Measurements from ENCODE around the gene FAM227B.
"Not testable (repeated sequence)": the region's sequence is repeated elsewhere in the genome, so short reads cannot be mapped to it uniquely, and the experiment has no call there.

The FAM227B gene

DNA sequence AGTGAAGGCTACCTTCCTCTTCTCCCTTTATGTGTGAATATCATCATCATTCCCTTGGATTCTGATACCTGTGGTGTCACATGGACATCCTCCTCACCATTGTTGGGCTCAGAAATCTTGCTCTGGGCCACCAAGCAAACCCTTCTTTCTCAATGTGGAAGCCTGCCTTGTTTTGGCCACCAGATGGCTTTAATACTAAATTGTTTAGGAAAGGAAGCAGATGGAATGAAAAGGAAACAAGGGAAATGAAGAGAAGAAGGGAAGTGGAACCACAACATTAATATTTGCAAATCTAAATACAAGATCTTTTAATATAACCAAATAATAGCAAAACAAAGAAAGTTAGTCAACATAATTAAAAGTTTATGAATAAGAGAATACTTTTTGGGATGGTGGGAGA lies 14.0 kb downstream of the FAM227B start:
- no peak for DNase-seq

DNA sequence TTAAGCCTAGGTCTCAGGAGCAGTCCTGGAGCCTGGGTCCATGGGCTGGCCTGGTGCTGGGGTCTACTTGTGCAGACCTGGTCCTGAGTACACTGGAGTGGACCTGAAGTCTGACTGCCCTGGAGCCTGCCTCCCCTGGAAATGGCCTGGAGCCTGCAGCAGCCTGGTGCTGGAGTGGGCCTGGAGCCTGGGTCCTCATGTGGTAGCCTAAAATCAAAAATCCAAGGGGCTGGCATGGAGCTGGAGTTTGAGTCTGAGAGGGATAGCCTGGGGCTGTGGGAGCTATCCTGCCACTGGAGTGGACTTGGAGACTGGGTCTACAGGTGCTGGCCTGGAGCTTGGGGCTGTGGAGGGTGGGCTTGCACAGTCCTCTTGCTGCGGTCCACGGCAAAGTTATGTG lies 15.0 kb downstream of the FAM227B start:
- DNase-seq, result no peak

DNA sequence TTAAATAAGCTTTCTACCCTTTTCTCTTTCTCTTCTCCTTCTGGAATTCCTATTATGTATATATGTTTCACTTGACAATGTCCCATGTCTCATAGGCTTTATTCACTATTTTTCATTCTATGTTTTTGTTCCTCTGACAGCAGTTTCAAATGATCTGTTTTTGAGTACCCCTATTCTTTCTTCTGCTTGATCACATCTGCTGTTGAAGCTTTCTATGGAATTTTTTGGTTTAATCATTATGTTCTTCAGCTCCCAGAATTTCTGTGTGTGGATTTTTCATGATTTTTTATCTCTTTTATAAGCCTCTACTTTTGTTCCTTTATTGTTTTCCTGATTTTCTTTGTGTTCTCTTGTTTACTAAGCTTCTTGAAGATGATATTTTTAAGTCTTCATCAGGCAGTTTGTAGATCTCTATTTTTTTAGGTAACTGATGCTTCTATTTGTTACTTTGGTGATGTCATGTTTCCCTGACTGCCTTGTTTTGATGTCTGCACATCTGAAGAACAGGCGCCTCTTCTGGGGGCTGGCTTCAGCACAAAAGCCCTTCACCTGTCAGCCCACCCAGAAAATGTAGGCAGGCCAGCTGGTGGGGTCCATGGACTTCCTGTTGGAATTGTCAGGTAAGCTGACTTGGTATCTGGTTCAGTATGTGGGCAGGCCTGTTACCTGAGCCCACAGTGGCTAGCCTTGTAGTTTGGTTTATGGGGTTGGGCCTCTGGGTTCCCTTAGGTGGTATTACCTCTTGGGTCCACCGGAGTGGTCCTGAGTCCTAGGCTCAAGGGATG lies 15.8 kb downstream of the FAM227B start:
- no peak for DNase-seq

DNA sequence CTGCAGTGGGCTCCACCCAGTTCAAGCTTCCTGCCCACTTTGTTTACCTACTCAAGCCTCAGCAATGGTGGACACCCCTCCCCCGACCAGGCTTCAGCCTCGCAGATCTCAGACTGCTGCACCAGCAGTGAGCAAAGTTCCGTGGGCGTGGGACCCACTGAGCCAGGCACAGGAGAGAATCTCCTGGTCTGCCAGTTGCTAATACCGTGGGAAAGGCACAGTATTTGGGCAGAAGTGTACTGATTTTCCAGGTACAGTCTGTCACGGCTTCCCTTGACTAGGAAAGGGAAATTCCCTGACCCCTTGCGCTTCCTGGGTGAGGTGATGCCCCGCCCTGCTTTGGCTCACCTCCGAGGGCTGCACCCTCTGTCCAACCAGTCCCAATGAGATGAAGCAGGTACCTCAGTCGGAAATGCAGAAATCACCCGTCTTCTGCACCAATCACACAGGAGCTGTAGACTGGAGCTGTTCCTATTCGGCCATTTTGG lies 27.7 kb downstream of the FAM227B start:
- DNase-seq, result not testable (repeated sequence)

DNA sequence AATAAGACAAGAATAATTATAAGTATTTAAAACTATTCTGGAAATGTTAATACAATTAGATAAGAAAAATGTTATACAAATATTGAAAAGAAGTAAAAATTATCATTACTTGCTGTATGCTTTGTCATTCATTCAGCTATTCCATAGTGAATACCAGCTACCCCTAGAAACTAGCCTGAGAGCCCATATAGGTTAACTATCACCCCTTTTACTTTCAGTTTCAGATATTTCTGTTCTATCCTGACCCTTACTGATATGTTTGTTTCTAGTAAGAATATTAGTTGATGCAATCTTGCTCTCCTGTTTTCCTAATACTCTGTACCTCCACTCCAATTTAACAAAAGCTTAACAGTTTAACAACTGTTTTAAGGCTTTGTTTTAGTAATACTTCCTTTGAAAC lies 31.6 kb downstream of the FAM227B start:
- DNase-seq, result no peak

DNA sequence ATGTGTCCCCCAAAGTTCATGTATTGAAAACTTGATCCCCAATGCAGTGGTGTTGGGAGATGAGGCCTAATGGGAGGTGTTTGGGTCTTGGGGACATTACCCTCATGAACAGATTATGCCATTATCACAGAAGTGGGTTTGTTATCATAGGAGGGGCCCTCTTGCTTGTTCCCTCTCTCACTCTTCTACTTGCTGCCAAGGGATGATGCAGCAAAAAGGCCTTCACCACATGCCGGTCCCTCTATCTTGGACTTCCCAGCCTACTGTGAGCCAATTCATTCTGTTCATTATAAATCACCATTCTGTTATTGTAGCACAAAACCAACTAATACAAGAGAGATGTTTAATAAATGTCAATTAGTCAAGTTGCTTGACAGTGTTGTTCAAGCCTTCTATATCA lies 47.2 kb downstream of the FAM227B start:
- DNase-seq, result no peak

DNA sequence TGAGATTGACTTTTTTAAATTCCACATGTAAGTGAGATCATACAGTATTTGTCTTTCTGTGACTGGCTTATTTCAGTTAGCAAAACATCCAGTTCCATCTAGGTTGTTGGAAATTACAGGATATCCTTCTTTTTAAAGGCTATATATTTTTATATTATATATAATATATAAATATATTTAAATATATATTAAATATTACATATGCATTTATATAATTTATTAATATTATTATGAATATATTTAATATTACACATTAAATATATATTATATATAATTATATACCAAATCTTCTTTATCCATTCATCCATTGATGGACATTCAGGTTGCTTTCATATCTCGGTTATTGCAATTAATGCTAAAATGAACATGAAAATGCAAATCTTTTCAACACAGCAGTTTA lies 49.9 kb downstream of the FAM227B start:
- no peak for DNase-seq

DNA sequence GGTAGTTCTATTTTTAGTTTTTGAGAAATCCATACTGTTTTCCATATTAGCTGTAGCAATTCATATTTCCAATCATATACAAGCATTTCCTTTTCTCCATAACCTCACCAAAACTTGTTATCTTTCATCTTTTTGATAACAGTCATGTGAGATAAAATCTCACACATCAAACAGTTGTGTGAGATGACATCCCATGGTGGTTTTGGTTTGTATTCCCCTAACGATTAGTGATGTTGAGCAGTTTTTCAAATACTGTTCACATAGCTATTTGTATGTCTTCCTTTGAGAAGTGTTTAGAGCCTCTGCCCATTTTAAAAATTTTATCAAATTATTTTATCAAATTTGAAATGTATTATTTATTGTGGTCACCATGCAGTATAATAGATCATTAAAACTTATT lies 50.4 kb downstream of the FAM227B start:
- no peak for DNase-seq

DNA sequence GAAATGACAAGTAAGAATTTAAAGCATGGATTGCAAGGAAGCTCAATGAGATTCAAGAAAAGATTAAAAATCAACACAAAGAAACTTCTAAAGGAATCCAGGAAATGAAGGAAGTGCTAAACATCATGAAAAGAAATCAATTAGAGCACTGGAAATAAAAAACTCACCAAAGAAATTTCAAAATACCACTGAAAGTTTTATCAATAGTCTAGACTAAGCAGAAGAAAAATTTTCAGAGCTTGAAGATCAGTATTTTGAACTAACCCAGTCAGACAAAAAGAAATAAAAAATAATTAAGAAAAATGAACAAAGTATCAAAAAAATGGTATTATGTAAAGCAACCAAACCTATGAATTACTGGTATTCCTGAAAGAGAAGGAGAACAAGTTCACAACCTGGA lies 60.6 kb downstream of the FAM227B start:
- DNase-seq, result no peak

DNA sequence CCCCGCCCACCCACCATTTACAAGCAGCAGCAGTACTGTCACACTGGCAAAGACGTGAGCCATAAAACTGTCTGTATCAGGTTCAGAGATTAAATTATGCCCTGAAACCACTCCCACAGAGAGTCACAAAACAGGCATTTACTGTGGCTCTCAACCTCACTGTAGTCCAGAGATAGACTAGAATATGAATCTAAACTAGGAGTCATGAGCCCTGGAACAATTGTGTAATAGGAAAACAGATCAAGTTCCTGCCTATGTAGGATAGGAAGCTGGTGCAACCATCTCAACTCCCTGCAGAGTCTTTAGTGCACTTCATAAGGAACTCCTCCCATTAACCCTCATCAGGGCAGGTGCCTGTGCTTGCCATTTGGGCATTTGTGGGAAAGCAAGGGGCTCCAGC lies 61.7 kb downstream of the FAM227B start:
- DNase-seq, result no peak

DNA sequence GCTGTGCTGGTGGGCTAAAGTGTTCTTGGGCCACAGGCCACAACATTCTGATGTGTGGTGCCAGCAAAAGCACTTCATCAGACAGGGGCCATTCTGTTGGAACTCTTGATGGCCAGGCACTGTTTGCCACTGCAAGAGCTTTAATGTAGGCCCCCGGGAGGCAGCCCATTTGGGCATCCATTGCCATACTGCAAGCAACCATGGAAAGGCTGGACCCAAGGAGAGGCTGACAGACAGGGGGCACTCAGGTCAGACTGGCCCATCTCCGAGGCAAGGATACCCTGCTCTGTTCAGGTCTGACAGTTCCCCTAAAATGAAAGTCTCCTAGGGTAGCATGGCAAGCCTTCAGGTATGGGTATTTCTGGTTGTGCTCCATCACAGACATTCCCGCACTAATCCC lies 64.2 kb downstream of the FAM227B start:
- DNase-seq, result no peak

DNA sequence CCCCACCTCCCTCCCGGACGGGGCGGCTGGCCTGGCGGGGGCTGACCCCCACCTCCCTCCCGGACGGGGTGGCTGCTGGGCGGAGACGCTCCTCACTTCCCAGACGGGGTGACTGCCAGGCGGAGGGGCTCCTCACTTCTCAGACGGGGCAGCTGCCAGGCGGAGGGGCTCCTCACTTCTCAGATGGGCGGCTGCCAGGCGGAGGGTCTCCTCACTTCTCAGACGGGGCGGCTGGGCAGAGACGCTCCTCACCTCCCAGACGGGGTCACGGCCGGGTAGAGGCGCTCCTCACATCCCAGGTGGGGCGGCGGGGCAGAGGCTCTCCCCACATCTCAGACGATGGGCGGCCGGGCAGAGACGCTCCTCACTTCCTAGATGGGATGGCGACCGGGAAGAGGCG lies 70.3 kb downstream of the FAM227B start:
- not testable (repeated sequence) for DNase-seq

DNA sequence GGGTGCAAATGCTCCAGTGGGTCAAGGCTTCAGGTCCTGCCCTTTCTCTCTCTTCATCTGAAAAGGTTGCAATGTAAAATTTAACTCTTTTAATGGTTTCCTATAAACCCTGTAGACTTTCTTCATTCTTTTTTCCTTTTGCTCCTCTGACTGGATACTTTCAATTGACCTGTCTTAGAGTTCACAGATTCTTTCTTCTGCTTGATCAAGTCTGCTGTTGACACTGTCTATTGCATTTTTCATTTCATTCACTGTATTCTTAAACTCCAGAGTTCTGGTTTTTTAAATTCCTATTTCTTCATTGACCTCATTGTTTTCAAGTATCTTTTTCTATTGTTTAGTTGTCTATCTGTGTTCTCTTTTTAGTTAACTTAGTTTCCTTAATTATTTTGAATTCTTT lies 82.1 kb downstream of the FAM227B start:
- DNase-seq, result no peak

DNA sequence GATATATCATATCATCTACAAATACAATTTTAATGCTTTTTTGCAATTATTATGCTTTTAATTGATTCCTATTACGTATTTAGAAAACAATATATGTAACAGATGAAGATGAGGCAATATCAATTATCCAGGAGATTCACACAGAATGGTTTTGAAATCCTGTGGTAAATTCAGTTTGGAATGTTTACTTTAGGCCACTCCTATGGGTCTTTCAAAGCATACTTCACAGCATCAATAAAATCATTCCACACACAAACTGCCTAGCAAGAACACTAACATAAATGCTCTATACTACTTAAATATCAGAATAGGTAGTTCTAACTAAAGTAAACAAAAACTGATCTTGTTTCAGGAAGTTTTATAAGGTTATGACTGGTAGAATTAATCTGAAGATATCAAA lies 90.5 kb downstream of the FAM227B start:
- no peak for DNase-seq

DNA sequence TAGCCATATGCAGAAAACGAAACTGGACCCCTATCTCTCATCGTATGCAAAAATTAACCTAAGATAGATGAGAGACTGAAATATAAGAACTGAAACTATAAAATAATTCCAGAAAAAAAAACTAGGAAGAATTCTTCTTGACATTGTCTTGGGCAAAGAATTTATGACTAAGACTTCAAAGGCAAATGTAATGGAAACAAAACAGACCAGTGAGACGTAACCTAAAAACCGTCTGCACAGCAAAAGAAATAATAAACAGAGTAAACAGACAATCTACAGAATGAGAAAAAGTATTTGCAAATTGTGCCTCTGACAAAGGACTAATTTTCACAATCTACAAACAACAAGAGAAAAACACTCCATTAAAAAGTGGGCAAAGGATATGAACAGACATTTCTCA lies 92.3 kb downstream of the FAM227B start:
- no peak for DNase-seq

DNA sequence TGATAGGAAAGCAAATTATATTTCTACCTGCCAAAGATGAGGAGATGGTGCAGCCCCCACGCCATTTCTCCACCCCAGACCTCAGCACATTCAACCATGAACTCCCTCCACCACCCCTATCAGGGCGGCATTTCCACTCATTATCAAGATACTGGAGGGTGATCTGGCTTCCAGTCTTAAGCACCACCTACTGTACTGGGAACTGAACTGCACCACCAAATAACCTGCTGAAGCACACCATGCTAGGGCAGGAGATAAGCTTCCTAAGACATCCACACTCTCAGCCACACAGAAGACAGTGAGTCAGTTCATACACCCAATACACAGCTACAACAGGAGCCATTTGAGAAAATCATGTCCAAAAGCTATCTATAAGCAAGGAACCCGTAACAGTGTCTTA lies 98.8 kb downstream of the FAM227B start:
- DNase-seq, result no peak

DNA sequence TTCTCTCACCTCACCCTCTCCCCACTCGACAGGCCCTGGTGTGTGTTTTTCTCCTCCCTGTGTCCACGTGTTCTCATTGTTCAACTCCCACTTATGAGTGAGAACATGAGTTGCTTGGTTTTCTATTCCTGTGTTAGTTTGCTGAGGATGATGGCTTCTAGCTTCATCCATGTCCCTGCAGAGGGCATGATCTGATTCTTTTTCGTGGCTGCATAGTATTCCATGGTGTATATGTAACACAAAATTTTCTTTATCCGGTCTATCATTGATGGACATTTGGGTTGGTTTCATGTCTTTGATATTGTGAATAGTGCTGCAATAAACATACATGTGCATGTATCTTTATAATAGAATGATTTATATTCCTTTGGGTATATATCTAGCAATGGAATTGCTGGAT lies 107.9 kb downstream of the FAM227B start:
- DNase-seq, result not testable (repeated sequence)

DNA sequence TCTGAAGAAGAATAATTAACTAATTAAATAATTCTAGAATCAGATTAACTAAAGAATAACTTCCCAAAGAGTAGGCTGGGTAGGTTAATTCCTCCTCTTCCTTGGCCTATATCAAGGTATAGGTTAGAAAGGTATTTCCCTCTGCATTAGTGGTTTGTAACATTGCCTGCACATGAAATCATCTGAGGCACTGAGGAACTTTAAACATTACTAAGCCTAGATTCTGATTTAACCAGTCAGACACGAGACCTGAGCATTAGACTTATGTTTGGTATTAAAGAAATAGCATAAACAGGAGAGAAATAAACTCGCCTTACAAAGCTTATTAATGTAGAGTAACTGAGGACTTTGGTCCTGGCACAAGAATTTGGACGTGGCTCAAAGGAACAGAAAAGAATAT lies 113.4 kb downstream of the FAM227B start:
- no peak for DNase-seq

DNA sequence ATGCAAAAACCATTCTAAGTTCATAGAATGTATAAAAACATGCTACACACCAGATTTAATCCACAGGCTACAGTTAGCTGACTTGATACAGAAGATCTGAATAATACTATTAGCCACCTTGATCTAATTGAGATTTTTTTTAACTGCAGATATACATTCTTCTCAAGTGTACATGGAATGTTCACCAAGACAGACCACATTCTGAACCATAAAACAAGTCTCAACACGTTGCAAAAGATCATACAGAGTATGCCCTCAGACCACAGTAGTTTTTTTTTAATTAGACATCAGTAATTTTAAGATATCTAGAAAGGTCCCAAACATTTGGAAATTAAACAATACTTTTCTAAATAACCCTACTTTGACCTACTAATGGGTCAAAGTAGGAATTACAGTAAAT lies 114.3 kb downstream of the FAM227B start:
- DNase-seq, result no peak

DNA sequence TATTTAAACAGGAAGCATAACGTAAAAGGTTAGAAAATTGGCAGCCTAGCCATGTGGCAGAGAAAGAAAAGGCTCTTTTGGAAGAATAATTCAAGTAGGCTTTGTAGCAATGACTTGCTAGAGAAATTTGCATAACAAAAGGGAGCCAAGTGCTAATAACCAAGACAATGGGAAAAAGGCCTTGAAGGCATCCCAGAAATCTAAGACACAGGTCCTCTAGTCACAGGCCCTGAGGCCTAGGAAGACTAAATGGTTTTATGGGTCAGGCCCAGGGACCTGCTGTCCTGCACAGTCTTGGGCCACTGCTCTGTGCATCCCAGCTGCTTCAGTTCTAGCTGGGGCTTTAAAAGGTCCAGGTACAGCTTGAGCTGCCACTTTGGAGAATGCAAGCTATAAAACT lies 119.0 kb downstream of the FAM227B start:
- DNase-seq, result no peak

DNA sequence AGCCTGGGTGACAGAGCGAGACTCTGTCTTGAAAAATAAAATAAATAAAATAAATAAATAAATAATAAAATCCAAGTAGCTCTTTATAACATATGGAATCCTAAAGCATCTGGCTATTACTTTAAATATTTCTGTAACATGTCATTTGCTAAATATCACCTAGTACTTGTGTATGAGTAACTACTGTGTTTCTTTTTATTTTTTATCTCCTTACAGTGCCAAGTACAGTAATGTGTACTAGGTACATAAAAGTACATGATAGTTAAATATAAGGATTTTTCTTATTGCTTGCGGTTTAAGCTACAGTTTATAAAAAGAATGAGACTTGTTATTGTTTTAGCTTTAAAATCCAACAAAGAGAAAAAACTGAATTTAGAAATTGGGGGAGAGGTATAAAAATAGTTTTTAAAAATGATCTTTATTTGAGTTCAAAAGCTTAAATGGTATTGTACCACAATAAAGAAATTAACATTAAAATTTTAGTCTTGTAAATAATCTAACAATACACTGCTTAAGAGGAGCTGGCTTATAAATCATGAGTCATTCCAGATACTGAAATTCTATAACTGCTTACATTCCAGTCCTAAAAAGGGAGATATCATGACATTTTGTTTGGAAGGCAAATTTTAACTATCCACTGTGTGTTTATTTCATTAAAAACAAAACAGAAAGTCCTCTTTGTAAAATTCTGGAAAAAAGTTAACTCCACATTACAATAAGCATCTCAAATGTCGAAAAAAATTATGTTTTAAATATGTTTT lies 124.4 kb downstream of the FAM227B start:
- DNase-seq, result no peak

DNA sequence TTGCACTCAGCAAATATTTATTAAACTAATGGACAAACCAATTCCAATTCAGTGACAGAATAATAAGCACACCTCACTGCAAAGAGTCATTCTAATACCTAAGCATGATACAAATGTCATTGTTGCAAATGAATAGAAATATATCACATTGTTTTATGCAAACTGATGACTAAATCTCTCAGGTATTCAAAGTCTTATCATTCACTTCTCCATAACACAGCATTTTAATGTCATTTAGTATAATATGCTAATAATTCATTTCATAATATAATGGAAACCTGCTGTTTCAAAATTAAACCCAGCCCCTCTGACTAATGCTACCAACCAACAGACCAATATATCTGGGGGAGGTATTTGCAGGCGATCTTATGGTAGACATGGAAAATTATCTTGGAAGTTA lies 125.8 kb downstream of the FAM227B start:
- DNase-seq, result no peak

DNA sequence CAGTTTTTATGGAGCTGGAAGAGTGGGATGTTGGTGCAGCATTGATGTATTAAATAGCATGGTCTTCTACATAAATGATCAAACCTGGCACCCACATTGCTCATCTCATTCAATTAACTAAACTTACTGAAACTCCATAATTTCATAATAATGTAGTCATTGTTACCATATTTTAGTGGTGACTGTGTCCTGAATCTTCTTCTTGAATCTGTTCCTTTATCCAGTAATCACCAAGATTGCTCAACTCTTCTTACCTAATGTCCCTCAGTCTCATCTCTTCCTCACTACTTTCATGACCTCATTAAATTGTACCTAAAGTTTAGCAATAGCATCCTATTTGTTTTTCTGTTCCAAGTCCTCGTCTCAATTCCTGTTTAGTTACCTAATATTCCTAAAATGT lies 127.8 kb downstream of the FAM227B start:
- no peak for DNase-seq

DNA sequence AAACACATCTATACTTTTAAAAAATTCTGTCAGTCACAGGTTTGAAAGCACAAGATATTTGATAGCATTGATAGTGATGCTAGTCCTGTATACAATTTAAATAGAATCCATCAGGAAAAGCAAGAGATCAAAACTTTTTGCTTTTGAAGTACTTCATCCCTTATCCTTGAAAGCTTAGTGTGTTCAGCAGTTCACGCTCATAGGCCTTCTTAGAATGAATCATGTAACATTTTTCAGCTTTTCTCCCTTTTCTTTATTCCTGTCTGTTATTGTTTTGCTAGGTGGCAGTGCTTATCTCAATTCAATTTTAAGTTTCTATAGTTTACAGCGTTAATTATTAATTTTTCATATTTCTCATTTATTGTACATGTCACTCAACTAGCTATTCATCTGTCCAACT lies 128.5 kb downstream of the FAM227B start:
- no peak for DNase-seq

DNA sequence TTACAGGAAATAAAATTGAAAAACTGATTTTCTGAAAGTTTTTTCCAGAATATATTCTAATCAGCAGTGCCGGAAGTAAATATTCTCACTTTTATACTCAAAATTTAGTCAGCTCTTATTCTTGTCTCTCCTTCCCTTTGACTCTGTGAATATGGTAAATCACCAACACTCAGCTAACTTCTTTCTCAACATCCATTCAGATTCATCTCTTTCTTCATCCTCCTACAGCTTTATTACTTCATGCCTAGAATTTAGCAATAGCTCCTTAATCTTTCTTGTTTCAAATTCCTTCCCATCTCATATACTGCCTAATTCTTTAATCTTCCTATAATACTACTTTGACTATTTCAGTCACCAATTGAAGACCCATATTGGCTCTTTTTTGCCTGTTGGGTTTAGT lies 129.7 kb downstream of the FAM227B start:
- no peak for DNase-seq
